SK-N-SH treated with all-trans-retinoic acid at 6 μM for 48 hours (cell line): ENCODE results near the gene TRNP1.

Experiments used
- ARNTL ChIP-seq: fragments of 450-650 bp; formaldehyde crosslinking; IDR thresholded peaks from 2 replicates; pipeline ENCODE4 v1.5.0; 2020; ENCODE audit warnings: low read depth, mild to moderate bottlenecking, moderate library complexity, borderline replicate concordance
- RARB ChIP-seq: fragments of 250-450 bp; sonication (Bioruptor Pico); IDR thresholded peaks from 2 replicates; pipeline ENCODE4 v1.8.0; 2021; ENCODE audit warnings: mild to moderate bottlenecking, moderate library complexity
- SNAI2 ChIP-seq: fragments of 250-450 bp; sonication (Bioruptor Pico); IDR thresholded peaks from 2 replicates; pipeline ENCODE4 v1.5.0; 2020; ENCODE audit warnings: mild to moderate bottlenecking, moderate library complexity
- TCF4 ChIP-seq: fragments of 250-450 bp; sonication (Bioruptor Pico); IDR thresholded peaks from 2 replicates; pipeline ENCODE4 v1.8.0; 2021; ENCODE audit warnings: mild to moderate bottlenecking, moderate library complexity, borderline replicate concordance
- ZFP3 ChIP-seq: fragments of 250-450 bp; sonication (Bioruptor Pico); IDR thresholded peaks from 2 replicates; pipeline ENCODE4 v1.5.0; 2020; ENCODE audit warnings: mild to moderate bottlenecking, moderate library complexity
- ZFP30 ChIP-seq: fragments of 450-650 bp; formaldehyde crosslinking; IDR thresholded peaks from 2 replicates; pipeline ENCODE4 v1.5.0; 2022; ENCODE audit warnings: mild to moderate bottlenecking, moderate library complexity
- TF ChIP-seq, protein P1 (sequence below): fragments of 250-450 bp; sonication (Bioruptor Pico); IDR thresholded peaks from 2 replicates; pipeline ENCODE4 v1.5.0; 2020; ENCODE audit warnings: mild to moderate bottlenecking, moderate library complexity
- TF ChIP-seq, protein P2 (sequence below): fragments of 250-450 bp; sonication (Bioruptor Pico); IDR thresholded peaks from 2 replicates; pipeline ENCODE4 v1.8.0; 2020; ENCODE audit warnings: mild to moderate bottlenecking, moderate library complexity, borderline replicate concordance

GRCh38 chr1:27049100-27049499, 55.6 kb downstream of the TRNP1 start:
- TF ChIP-seq, protein P1, sequence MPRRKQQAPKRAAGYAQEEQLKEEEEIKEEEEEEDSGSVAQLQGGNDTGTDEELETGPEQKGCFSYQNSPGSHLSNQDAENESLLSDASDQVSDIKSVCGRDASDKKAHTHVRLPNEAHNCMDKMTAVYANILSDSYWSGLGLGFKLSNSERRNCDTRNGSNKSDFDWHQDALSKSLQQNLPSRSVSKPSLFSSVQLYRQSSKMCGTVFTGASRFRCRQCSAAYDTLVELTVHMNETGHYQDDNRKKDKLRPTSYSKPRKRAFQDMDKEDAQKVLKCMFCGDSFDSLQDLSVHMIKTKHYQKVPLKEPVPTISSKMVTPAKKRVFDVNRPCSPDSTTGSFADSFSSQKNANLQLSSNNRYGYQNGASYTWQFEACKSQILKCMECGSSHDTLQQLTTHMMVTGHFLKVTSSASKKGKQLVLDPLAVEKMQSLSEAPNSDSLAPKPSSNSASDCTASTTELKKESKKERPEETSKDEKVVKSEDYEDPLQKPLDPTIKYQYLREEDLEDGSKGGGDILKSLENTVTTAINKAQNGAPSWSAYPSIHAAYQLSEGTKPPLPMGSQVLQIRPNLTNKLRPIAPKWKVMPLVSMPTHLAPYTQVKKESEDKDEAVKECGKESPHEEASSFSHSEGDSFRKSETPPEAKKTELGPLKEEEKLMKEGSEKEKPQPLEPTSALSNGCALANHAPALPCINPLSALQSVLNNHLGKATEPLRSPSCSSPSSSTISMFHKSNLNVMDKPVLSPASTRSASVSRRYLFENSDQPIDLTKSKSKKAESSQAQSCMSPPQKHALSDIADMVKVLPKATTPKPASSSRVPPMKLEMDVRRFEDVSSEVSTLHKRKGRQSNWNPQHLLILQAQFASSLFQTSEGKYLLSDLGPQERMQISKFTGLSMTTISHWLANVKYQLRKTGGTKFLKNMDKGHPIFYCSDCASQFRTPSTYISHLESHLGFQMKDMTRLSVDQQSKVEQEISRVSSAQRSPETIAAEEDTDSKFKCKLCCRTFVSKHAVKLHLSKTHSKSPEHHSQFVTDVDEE (CRISPR knock-in tag): no peak
- no peak for TF ChIP-seq ARNTL
- TF ChIP-seq RARB: no peak
- TF ChIP-seq ZFP30 (CRISPR knock-in tag): no peak
- no peak for TF ChIP-seq ZFP3 (CRISPR knock-in tag)
- TF ChIP-seq SNAI2 (CRISPR knock-in tag): no peak
- TF ChIP-seq, protein P2, sequence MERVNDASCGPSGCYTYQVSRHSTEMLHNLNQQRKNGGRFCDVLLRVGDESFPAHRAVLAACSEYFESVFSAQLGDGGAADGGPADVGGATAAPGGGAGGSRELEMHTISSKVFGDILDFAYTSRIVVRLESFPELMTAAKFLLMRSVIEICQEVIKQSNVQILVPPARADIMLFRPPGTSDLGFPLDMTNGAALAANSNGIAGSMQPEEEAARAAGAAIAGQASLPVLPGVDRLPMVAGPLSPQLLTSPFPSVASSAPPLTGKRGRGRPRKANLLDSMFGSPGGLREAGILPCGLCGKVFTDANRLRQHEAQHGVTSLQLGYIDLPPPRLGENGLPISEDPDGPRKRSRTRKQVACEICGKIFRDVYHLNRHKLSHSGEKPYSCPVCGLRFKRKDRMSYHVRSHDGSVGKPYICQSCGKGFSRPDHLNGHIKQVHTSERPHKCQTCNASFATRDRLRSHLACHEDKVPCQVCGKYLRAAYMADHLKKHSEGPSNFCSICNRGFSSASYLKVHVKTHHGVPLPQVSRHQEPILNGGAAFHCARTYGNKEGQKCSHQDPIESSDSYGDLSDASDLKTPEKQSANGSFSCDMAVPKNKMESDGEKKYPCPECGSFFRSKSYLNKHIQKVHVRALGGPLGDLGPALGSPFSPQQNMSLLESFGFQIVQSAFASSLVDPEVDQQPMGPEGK (CRISPR knock-in tag): no peak
- TF ChIP-seq TCF4 (CRISPR knock-in tag): no peak
